ENCODE results near the gene PLIN1.

DNA sequence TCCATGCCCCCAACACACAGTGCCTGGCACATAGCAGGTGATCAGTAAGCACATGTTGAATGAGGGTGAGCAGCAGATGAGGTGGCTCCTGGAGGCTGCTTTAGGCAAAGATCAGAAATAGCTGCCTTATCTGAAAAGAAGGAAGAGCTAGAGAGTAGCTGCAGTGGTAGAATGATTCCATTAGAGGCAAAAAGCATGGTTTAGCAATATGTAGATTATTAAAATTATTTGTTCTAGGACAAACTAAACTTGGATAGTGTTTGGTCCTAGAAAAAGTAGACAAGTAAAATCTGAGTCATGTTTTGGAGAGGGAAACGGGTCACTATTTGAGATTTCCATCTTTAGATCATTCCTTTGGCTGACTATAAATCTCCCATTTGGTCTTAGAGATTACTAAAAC, 56.0 kb downstream of the PLIN1 start:
- TF ChIP-seq, protein P1, sequence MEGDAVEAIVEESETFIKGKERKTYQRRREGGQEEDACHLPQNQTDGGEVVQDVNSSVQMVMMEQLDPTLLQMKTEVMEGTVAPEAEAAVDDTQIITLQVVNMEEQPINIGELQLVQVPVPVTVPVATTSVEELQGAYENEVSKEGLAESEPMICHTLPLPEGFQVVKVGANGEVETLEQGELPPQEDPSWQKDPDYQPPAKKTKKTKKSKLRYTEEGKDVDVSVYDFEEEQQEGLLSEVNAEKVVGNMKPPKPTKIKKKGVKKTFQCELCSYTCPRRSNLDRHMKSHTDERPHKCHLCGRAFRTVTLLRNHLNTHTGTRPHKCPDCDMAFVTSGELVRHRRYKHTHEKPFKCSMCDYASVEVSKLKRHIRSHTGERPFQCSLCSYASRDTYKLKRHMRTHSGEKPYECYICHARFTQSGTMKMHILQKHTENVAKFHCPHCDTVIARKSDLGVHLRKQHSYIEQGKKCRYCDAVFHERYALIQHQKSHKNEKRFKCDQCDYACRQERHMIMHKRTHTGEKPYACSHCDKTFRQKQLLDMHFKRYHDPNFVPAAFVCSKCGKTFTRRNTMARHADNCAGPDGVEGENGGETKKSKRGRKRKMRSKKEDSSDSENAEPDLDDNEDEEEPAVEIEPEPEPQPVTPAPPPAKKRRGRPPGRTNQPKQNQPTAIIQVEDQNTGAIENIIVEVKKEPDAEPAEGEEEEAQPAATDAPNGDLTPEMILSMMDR (IDR thresholded peaks at IDR 0.05; ENCODE audit: low read depth, low read length), result no peak
- TF ChIP-seq POLR2A (IDR thresholded peaks at IDR 0.05; ENCODE audit: extremely low read depth, insufficient read length), result no peak
- TF ChIP-seq, protein P2, sequence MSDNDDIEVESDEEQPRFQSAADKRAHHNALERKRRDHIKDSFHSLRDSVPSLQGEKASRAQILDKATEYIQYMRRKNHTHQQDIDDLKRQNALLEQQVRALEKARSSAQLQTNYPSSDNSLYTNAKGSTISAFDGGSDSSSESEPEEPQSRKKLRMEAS (IDR thresholded peaks at IDR 0.05; ENCODE audit: low read depth, low read length), result no peak
- TF ChIP-seq MYC (IDR thresholded peaks at IDR 0.05; ENCODE audit: low read depth, low read length), result no peak
